Spleen (tissue), 7 donors: ENCODE data around the gene PPP6R3.

Experiments
- CTCF ChIP-seq, 11 experiments: fragments of 200-600 bp in 7 of 11; fragments of 450-650 bp in 4 of 11; sonication (generic) in 4 of 11; IDR thresholded peaks in 8 of 11; conservative IDR thresholded peaks in 3 of 11; 1 replicate in 7 of 11; 2 replicates in 4 of 11; pipeline versions ENCODE4 v1.4.0 to v1.8.0; 2016 to 2021; ENCODE audit warnings: antibody characterized with exemption in 11 of 11, inconsistent platforms in 4 of 11, mild to moderate bottlenecking in 1 of 11
- POLR2A ChIP-seq, 3 donors: fragments of 450-650 bp; IDR thresholded peaks; one replicate each; pipeline ENCODE4 v1.5.1; 2017; ENCODE audit warnings: antibody characterized with exemption in 3 of 3, mild to moderate bottlenecking in 1 of 3
- donor health status: DM: no; HTN: no; CAD: no; lungs with moderate emphysema.
- donor health status: DM: no; HTN: no; CAD: no.
- donor health status: DM: no; HTN: no; CAD: no.

DNA sequence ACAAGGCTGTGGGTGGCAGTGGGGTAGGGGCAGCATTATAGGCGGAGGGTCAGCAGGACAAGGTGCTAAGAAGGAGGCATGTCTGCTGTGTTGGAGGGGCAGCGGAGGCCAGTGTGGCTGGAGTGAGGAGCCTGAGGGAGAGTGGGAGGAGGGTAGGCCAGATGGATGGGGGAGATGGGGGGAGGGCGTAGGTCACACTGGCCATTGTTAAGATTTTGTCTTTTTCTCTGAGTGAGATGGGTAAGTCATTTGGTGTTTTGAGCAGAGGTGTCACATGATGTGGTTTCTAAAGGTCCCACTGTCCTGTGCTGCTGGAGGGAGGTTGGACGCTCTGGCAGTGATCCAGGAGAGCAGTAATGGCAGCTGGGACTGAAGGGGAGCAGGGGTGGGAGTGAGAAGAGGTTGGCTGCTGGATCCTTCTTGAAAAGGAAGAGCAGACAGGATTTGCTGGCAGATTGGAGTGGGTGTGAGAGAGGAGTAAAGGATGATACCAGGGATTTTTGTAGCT lies 9.8 kb downstream of the PPP6R3 start:
- TF ChIP-seq CTCF (IDR thresholded peaks at IDR 0.05 in 8 of 11, conservative IDR thresholded peaks at IDR 0.05 in 3 of 11) (no peak), POLR2A (IDR thresholded peaks at IDR 0.05) (no peak)
